Head of caudate nucleus (tissue), 42 donors: Measurements from ENCODE around the gene CCR6.
"Not testable (repeated sequence)": the region's sequence is repeated elsewhere in the genome, so short reads cannot be mapped to it uniquely, and the experiment has no call there.

Experiments used
- DNase-seq, 42 donors: peaks; one replicate each; pipeline versions ENCODE4 v3.0.0 to v3.0.0-alpha.2; 2020 to 2021; ENCODE audit warnings: mixed read lengths in 7 of 42
- intact Hi-C: fragments of 100-400 bp; cut with DNase I; formaldehyde crosslinking; loops from one replicate; pipeline ENCODE4 v1.15.0; 2022

The CCR6 gene

DNA sequence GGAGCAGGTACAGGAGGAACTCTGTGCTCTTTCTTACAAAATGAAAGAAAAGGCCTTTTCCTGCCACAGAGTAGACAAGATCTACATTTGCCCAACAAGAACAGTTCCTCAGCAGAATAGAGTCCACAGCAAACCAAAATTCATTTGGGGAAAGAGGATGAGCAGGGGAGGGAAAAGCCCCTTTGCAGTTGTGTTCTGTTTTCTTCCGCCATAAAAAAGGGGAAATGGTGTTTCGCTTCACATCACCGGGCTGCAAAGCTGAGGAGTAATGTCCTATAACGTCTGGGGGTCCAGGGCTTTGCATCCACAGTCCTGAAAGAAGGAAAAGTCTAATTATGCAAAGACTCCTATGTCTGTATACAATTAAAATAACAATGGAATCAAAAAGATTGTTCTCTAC lies 35.0 kb downstream of the CCR6 start, which contains the start of gene GPR31:
TSS of gene GPR31 (minus strand) at position 118 of the 400 bp plus-strand sequence. CDS start 149 bp downstream, outside the sequence.
- no peak for DNase-seq
- intact Hi-C loops, result no loop called here

DNA sequence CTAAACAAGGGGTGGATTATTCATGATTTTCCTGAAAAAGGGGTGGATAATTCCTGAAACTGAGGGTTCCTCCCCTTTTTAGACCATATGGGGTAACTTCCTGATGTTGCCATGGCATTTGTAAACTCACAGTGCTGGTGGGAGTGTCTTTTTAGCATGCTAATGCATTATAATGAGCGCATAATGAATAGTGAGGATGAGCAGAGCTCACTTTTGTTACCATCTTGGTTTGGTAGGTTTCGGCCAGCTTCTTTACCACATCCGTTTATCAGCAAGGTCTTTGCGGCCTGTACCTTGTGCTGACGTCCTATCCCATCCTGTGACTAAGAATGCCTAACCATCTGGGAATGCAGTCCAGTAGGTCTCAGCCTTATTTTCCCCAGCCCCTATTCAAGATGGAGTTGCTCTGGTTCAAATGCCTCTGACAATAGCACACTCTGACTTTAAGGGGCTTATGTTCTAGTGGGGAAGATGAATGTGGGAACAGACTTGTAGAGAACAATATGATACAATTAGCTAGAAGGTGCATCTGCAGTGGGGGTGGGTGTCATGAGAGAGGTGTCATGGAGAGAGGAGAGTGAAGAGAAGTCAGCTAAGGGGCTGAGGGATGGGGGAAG lies 39.1 kb downstream of the CCR6 start:
- intact Hi-C loops, result no loop called here
- DNase-seq, result peak in 1 of 42 donors; percentile 16

GRCh38 chr6:167162591-167162990 lies 39.7 kb downstream of the CCR6 start:
- no peak for DNase-seq
- intact Hi-C loops, result no loop called here

- DNase-seq, result peak in 1 of 42 donors; percentile 32
- intact Hi-C loops, result no loop called here
Measured at GRCh38 chr6:167163476-167164011, 40.6 kb downstream of the CCR6 start.

- no peak for DNase-seq
- intact Hi-C loops, result no loop called here
Measured at GRCh38 chr6:167164261-167164660, 41.4 kb downstream of the CCR6 start.

GRCh38 chr6:167165858-167166471 lies 43.1 kb downstream of the CCR6 start:
- DNase-seq, result no peak
- intact Hi-C loops, result no loop called here

- intact Hi-C loops, DNase-seq: not testable (repeated sequence)
Measured at GRCh38 chr6:167167699-167168098, 44.8 kb downstream of the CCR6 start.

DNA sequence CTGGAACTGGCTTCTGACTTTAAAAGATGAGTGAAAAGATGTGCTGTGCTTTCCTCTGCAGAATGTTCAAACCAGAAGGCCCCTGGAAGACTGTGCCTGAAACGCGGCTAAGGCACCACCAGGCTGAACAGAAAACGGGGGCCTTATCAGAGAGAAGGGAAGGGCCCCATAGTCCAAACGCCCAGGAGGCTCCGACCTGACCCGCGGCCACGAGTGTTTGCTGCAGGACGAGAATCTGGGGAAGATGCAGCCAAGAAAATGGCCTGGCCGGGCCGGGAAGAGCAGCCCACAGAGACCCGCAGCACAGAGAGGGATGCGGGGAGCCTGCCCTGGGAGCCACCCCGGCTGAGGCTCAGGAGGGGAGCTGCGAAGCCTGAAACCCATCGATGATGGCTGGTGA lies 45.4 kb downstream of the CCR6 start:
- DNase-seq, intact Hi-C loops: not testable (repeated sequence)

DNA sequence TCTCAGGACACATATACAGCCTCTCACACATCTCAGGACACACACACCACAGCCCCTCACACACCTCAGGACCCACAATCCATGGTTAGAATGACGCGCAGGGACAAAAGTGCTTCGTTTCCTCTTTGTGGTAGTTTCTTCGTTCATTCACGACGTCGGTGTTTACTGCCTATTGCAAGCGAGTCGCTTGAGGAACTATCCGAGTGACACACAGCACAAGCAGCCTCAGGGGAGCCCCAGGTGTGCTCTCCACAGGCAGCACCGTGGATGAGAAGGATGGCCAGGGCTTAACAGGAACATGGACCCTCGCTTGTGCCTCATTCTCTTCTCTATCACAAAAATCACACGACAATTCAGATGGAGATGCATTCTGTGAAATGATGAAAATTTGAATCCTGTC lies 47.0 kb downstream of the CCR6 start:
- DNase-seq, intact Hi-C loops: not testable (repeated sequence)

DNA sequence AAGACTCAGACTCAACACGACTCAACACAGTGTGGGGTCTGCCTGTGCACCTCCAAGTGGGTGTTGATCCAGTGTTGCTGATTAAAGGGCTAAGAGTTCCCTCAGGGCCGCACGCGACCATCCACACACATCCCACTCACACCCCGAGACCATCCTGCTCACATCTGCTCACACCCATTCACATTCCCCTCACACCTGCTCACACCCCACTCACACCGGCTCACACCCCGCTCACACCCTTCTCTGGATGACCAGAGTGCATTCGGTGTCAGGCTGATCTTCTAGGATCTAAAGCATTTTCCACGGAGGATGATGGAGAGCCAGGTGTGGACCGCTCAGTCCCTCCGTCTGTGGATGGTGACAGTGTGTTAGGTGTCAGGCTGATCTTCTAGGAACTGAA lies 48.4 kb downstream of the CCR6 start:
- intact Hi-C loops, DNase-seq: not testable (repeated sequence)

GRCh38 chr6:167172011-167172410 lies 49.1 kb downstream of the CCR6 start:
- intact Hi-C loops, DNase-seq: not testable (repeated sequence)

DNA sequence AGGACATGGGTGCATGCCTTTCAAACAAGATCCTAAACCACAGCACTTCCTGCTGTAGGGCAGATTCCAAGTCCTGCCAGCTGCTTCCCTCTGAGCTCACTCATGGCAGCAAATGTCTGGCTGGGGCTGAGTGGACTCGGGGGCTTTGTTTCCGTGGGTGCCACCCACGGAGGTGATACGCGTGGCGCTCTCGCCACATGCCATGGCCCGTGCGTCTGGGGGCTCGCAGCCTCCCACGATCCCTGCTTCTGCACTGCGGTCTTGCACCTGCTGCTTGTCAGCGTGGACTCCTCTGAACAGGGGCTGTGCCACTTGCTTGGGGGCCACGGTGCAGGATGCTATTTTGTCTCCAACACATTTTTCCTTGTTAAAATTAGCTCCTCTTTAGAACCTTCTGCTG lies 54.4 kb downstream of the CCR6 start:
- intact Hi-C loops, DNase-seq: not testable (repeated sequence)

DNA sequence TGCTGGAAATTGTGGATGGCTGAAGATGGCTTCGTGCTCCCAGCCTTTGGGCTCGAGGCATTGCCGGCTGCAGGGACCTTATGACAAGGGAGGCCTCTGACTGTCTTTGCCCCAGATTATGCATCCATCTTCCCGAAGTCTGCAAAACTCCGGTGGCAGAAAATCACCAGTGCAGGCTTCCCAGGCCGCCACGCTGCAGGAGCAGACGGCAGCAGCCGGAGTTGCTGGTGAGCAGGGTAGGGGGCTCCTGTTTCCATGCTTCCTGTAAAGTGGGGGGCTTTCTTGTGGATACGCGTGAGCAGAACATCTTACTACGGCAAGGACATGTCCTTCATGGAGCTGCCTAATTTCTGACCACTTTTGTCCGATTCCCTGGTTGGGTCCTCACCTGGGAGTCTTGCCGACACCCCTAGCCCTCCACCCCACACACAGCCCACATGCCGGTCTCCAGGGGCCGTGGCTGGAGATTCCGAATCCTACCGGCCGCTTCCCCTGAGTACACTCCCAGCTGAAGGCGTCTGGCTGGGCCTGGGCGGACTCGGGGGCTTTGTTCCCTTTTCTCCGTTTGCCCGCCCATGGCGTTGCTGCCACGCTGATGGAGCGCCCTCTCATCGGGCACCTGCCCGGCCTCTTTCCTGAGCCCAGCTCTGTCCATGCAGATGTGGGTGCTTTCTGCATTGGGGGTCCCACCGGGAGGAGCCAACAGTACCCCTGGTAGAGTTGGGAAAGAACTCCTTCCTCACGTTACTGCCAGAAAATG lies 56.2 kb downstream of the CCR6 start:
- DNase-seq, intact Hi-C loops: not testable (repeated sequence)

DNA sequence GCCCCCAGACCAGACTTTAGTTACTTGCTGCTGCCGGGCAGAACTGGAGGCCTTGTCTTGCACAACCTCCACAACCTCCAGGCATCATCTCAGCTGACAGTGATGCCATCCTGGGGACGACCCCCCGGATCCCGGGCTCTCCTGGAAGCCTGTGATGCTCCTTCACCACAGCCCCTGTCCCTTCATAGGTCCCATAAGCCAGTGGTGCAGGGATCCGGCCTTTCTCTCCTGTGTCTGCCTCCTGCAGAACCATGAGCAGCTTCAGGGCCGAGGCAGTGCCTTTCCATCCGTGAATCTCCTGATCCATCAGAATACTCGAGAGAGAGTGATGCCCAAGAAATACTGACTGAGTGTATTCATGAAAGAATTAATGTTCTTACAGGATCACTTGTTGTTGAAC lies 57.2 kb downstream of the CCR6 start:
- intact Hi-C loops, DNase-seq: not testable (repeated sequence)

GRCh38 chr6:167181351-167181750 lies 58.5 kb downstream of the CCR6 start:
- intact Hi-C loops, DNase-seq: not testable (repeated sequence)

GRCh38 chr6:167182913-167183314 lies 60.0 kb downstream of the CCR6 start:
- DNase-seq, intact Hi-C loops: not testable (repeated sequence)

GRCh38 chr6:167185101-167185500 lies 62.2 kb downstream of the CCR6 start:
- intact Hi-C loops, DNase-seq: not testable (repeated sequence)

GRCh38 chr6:167187275-167187674 lies 64.4 kb downstream of the CCR6 start:
- peak in 8 of 42 donors; percentile 15 to 51 (median 24) for DNase-seq
- intact Hi-C loops, result not testable (repeated sequence)
